ENCODE results near the gene TUBG1.

DNA sequence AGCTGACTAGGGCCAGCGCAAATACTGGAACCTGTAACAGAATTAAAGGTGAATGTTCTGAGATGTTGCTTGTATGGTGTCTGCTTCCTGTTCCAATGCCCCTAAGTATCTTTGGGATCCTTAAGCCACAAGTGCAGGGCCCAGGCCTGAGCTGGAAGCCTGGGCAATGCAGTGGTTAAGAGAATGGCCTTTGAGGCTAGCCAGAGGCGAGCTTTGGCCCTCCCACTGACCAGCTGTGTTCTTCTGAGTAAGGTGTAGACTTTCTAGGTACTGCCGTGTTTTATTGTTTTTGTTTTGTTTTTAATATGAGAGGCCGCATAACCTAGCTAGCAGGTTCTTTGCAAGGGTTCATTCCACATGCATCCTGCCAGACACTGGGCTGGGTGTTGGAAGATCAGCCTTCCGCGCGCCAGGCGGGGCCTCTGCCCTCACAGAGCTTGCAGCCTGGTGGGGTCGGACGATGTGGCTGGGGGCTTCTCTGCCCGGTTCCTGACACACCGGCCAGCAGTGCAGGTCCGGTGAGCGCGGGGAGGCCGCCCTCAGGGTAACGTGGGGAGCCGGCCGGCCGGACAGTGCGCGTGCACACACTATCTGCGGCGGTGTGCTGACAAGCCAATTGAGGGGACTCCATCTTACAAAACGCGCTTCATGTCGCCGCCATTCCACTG lies 43.1 kb upstream of the TUBG1 start:
- no peak for TF ChIP-seq POLR2A (IDR thresholded peaks at IDR 0.05)
- TF ChIP-seq CTCF (IDR thresholded peaks at IDR 0.05), result no peak

Measured in body of pancreas (tissue), 4 donors.